ENCODE data around the gene EYS.

The EYS gene

DNA sequence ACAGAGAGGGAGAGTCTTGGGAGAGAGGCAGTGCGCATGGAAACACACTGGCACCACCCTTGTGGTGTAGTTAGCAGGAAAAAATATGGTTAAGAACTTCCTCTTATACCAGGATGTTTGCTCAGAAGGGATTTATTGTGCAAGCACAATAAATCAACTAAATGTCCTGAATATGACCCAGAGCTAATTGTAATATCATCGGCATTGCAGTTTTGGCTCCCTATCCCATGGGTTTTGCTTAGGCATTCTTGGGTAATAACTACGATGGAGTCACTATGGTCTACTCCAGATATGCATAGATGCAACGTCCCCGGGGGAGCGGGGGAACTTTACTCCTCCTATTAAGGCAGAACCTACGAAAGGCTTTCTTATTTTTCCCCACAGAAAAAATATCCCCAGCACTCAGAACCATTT, 751.6 kb downstream of the EYS start:
- no peak for DNase-seq (ENCODE audit: low spot score)

DNA sequence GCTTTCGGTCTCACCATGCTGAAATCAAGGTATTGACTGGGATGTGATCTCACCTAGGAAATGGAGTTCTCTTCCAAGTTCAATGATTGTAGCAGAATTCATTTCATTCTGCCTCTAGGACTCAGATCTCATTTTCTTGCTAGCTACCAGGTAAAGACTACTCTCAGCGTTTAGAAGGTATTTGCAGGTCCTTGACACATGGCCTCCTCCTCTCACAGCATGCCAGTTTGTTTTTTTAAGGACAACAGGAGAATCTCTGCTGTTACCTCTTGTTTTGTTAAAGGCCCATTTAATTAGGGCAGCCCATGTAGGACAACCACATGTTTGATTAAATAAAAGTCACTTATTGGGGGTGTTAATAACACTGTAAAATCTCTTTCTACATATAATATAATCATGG, 757.8 kb downstream of the EYS start:
- DNase-seq (ENCODE audit: low spot score), result no peak

DNA sequence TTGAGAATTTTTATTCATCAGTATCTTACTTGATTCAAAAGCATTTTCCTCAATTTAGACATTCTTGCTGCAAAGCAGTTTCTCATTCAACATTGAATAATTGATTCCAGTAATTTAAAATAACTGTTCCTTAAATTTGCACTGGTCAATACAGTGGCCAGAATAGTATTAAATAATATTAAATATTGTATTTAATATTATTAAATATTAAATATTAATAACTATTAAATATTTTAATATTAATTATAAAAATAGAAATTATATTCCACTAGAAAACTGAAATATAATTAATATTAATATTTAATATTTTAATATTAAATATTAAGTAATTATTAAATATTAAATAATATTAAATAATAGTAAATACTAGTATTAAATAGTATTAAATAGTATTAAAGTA, 758.8 kb downstream of the EYS start:
- DNase-seq (ENCODE audit: low spot score), result no peak

DNA sequence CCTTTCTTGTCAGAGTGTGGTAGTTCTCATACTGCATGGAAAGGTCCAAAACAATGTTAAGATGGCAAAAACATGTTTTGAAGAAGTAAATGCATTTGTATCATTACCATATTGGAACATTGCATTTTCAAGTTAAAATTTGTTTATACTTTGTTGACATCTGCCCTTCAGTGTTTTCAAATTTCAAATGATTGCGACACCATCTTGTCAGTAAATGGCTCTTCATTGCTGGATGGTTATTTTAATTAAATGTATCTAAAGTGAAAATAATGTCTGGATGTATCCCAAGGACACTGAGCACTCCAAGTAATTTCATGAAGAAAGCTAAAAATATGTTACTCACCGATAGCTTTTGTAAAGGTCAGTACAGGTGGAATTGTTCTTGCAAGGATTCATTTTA, 761.6 kb downstream of the EYS start:
- no peak for DNase-seq (ENCODE audit: low spot score)

DNA sequence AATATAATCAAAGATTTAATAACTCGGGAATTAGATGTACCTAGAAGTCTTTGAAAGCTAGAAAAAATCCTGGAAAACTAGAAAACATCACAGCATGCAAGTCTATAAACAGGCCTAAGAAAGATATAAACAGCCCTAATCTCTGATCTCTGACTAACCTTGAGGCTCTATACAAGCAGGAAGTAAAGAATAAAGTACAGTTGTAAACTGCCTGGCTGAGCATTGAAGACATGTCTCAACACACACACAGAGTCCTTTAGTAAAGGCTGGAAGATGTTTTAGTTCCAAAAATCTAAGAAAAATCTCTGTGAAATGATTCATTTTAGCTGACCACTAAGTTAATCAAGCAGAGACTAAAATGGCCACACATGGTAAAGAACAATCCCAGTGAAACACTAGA, 774.5 kb downstream of the EYS start:
- DNase-seq (ENCODE audit: low spot score), result no peak

DNA sequence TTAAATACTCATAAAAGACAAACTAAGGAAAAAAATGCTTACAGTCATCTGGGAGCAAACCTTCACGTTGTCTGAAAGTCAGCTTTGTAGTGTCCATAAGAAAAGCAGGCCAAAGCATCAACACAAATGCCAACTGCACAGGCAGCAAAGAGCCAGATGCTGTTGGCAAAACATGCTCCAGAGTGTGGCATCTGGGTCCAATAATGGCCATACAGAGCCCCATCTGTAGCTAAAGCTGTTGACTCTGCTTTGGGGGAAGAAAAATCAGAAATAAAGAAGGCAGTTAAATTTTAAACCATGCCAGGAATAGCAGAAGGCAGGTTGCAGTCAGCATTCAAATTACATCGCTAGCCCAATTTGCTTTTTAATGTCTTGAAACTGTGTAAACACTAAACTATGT, 776.3 kb downstream of the EYS start:
- DNase-seq (ENCODE audit: low spot score), result no peak

DNA sequence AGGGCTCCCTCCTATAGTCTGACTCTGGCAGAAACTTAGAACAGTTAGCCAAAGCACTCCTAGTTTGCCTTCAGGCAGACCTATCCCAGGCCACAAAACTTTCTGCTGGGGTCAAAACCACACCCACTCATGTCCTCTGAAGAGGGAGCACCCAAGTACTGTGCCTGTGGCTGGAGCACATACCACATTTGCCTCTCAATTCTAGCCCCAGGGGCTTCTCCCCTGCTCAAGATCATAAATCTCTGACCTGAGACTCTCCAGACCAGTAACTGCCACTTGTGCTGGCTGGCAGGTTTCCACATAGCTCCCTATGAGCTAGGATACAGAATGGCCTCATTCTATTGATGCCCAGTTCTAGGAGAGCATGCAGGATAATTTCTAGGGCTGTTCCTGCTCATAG, 781.0 kb downstream of the EYS start:
- no peak for DNase-seq (ENCODE audit: low spot score)

DNA sequence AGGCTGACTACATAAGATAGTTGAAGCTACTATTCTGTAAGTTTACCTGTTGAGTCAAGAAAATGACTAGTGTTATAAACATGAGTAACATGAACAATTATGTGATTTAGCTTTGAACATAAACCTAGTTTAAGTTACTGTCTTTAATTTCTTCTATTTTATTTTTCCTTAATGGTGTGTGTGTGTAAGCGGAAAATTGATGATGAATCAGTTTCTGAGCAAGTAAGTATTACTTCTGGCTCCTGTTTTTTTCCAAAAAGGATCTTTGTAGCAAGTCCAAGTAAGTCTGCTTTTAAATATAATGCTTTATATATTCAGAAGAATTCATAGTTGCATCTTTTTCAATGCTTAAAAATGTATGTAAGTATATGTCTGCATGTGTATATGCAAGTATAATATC, 786.8 kb downstream of the EYS start:
- no peak for DNase-seq (ENCODE audit: low spot score)

DNA sequence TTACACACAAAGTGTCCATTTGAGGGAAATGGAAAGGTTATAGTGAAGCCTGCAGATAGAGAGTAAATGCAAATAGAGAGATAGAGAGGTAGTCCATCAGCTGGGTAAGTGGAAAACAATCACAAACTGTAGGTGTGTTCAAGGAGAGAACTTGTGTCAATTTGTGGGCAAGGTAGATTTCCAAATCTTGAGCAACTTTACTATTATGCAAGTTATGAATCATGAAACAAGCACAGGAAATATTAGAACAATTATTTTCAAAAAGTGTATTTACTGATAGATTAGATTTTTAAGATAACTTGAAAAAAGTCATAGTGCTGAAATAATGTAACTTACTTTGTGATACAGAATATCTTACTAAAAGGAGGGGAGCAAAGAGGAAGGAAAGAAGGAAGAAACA, 792.9 kb downstream of the EYS start:
- no peak for DNase-seq (ENCODE audit: low spot score)

DNA sequence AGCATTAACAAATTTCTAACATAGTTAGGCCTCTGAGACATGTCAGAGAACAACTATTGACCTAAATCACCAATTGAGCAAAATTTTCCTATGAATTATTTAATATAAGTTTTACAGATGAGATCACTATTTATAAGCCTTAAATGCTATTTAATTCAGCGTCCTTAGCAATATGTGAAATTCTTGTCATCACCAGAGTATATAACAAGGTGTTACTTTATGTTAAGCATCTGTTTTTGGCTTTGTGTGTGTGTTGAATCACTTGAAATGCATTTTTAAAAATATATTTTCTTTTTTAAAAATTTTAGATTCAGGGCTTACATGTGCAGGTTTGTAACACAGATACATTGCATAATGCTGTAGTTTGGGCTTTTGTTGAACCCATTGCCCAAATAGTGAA, 794.1 kb downstream of the EYS start:
- no peak for DNase-seq (ENCODE audit: low spot score)

DNA sequence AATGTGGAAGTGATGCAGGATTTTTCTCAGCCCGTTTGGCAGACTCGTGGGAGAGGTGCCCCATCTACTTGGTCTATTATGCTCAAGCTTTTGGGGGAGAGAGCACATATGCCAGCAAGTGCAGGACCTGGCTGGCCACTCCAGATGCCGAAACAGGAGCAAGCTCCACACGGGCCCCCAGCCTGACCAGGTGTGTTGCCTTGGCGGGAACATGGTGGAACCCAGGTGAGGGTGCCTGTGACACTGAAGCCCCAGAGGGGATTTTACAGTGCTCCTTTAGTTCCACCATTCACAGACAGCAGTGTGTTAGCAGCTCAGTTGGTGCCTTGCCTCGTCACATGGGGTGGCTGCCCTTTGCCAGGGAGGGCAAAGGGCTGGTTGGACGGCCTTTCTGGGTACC, 798.9 kb downstream of the EYS start:
- no peak for DNase-seq (ENCODE audit: low spot score)

DNA sequence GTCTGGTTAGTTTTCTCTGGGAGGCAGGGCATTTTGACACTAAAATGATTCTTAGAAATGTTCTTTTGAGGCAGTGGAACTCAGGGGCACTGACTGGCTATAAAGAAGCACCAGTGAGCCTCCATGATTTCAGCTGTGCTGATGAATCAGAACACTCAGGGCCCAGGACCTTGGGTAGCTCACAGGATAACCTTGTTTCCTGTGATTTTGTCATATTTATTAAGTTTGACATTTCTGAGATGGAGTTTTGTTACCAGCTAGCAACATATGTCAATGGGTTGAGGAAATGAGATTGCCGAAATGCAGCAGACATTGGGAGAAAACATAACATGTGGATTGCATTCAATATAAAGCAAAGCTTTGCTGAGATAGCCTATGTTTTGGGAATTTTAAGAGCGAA, 802.4 kb downstream of the EYS start:
- DNase-seq (ENCODE audit: low spot score), result no peak

DNA sequence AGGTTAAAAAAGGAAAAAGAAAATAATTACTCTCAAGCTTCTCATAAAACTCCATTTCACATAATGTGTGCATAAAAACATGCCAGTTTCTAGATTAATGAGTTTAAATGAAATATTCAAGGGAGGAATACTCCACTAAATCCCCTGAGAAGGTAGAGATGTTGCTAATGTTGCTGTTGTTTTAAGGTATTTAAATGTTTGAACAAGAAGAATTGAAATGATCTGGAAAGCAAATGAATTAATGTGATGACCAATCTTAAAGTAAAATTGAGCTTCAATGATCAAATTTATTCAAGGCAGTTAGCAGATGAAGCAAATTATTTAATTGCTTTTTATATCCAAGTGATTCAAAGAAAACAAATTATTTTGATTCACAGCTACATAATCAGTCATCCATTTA, 804.4 kb downstream of the EYS start:
- no peak for DNase-seq (ENCODE audit: low spot score)

DNA sequence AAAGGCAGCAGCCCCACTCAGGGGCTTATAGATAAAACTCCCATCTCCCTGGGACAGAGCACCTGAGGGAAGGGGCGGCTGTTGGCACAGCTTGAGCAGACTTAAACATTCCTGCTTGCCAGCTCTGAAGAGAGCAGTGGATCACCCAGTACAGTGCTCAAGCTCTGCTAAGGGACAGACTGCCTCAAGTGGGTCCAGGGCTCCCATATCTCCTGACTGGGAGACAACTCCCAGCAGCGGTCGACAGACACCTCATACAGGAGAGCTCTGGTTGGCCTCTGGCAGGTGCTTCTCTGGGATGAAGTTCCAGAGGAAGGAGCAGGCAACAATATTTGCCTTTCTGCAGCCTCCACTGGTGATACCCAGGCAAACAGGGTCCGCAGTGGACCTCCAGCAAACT, 810.1 kb downstream of the EYS start:
- no peak for DNase-seq (ENCODE audit: low spot score)

DNA sequence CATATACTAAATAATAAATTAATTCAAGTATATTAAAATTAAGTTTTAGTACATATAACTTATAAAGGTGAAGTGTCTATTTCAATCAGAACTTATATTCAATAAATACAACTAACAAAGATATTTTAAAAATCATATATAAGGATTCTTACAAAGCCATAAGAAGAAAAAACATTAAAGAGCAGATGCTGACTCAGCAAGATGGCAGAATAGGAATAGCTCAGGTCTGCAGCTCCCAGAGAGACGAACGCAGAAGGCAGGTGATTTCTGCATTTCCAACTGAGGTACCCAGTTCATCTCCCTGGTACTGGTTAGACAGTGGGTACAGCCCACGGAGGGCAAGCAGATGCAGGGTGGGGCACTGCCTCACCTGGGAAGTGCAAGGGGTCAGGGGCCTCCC, 811.1 kb downstream of the EYS start:
- no peak for DNase-seq (ENCODE audit: low spot score)

DNA sequence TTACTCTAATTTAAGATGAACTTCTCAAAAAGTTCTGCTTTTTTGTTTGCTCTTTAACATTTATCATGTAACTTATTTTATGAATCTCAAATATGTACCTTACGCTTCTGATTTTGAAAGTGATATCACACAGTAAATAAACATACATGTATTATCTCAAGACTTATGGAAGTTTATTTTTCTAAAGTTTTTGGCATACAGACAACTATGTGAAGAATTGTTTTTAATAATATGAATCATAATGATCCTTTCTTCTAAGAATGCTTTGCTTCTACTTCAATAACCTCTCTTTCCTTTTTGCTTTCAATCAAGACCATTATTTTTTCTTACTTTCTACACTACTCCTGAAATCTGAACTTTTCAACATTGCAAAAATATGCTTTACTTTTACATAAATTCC, 816.4 kb downstream of the EYS start:
- DNase-seq (ENCODE audit: low spot score), result no peak

DNA sequence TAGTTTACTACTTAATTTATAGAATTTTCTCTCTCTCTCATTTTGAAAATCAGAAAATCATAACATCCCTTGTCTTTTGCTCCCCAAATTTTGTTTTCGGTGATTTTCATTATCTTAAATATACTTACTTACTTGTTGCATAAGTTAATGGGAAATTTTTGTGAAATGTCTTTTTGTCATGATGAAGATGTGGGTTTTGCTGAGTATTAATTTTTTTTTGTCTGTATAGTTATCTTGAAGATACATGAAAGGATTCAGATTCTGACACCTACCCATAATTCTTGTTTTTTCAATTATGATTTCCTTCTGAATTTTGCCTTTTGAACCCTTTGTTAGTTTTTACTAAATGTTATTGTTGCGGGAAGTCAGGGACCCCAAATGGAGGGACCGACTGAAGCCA, 817.9 kb downstream of the EYS start:
- DNase-seq (ENCODE audit: low spot score), result no peak

DNA sequence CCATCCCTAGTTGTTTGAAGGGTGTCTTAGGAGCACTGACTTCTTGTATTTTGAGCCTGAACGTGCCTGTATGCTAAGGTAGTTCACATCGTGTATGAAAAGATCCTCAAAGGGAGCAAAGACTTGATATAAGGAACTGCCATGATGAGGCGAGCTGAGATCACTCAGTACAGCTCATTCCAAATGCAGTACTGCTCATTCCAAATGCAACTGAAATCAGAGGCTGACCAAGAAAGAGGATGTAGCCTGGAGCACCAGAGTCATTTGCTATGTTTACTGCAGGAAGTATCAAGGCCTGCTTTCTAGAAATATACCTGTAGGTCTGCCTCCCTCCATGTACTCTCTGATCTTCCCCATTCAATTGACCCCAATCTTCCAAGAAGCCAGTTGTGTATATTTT, 832.2 kb downstream of the EYS start:
- DNase-seq (ENCODE audit: low spot score), result no peak

DNA sequence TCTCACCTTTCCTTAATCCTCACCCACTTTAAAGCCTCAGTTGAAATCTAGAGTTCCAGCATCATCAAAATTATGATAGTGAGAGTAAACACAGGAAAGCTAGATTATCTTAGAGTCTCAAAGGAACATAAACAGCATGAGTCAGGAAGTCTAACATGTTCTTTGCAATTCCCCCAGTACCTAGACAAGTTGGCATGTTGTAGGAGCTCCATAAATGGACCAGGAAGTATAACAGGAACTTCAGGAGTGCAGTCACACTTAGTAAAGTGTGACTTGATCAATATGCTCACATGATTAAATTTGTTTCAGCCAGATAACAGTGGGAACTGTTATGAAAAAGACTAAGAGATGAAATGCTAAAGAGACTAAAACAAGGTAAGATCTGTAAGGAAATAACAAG, 834.4 kb downstream of the EYS start:
- DNase-seq (ENCODE audit: low spot score), result no peak

DNA sequence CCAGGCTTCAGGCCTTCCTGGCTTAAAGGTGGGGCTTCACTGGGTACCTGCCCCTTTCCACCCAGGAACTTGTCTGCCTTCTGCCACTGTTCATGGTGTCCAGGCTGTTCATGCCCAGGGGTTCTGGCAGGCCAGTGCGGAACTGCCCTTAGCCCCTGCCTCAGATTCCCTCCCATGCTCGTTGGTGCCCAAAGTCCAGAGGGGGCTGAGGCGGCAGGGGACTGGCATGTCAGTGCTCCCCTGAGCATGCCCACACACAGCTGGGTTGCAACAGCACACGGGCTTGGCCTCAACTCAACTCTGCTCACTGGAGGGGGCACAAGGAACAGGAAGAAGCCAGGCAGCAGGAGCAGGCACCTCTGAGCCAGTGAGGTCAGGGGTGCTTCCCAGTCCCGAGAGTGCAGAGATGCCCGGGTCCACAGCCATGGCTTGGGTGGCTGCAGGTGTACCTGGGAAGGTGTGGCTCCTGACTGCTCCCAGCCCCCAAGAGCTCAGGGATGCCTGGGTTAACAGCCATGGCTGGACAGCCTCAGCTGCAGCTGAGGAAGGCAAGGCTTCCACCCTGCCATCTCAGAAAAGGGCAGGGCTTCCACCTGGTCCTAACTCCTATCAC, 845.9 kb downstream of the EYS start:
- no peak for DNase-seq (ENCODE audit: low spot score)

DNA sequence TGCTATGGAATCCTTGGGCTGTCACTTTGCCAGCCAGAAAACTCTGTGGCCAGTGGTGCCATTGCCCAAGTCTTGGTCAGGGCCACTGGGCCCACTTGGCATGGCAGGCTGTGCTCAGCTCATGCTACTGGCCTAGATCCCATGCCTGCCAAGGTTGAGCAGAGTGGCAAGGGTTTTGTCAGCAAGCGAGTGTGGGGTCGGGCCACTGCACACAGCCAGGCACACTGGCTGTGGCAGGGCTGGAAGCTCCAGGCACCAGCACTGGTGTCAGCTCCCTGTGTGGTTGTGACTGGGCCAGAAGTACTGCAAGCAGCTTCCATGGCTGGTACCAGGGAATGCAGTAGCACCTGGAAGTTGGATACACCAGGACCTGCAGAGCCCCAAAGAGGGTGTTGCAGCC, 846.8 kb downstream of the EYS start:
- DNase-seq (ENCODE audit: low spot score), result no peak

DNA sequence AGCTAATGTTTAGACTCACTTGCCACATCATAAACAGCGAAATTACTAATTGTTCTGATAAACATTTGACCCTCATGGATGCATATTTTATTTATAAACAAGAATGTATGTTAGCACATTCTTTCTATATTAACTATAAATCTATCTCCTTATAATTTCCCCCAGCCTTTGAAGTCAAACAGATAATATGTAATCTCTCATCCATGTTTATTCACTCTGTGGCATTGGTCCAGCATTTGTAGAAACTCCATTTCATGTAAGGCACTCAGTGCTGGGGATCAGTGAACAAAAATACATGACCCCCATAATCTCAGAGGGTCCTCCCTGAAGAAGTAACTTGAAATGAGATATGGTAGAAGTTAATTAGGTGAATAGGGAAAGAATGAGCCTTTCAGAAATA, 856.9 kb downstream of the EYS start:
- no peak for DNase-seq (ENCODE audit: low spot score)

DNA sequence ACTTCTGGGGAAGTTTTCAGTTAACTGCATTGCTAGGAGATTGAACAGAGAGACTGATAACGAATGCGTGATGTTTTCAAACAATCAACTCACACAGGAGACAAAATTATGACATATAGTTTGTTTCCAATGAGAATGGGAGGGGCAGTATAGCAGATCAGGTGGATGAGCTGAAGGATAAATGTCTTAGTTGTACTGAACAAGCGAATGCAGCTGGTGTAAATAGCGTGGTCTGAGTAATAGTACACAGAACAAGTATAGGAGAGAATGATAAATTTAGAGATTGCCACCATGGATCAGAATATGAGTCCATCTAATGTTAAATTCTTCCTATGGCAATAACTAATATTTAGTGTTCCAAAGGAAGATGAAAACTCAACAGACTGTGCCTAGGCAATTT, 858.6 kb downstream of the EYS start:
- DNase-seq (ENCODE audit: low spot score), result no peak

DNA sequence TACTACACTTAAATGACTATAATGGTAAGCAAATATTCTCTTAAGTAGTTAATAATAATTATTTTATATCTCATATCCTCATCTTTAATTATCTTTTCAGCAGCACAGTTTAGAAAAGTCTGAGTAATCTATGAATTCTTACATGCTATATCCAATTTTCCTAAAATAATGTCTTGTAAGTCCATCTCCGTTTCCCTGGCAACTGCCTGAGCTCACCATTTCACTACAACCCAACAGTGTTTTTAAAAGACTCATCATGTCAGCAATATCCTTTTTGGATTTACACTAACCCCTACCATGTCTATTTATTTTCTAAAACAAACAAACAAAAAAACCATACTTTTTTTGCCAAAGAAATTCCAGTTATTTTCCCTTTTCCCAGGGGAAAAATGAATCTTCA, 859.6 kb downstream of the EYS start:
- no peak for DNase-seq (ENCODE audit: low spot score)

DNA sequence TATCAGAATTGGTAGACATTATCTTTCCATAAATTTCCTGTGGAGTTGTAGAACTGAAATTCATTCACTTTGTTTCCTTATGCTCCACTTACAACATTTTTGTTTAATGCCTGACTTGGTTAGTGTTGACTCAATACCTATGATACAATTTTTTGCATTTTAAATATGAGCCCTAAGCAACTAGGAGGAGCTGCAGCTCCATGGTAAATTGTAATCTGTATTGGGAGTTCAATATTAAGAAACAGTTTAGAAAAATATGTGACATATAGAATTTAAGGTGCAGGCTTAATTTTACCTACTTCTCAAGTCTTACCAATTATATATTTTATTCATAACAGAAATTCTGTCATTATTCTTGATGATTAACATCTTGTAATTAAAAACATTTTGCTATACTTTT, 868.3 kb downstream of the EYS start:
- DNase-seq (ENCODE audit: low spot score), result no peak

Measured in germinal center (tissue), 1 donor.